Aorta (tissue), 5 donors: ENCODE data around the gene TSPO. TPM values are rescaled to one million over a fixed set of nuclear protein-coding genes. Genes with fewer than 3 reads are reported as not detected.

Source experiments
- ATAC-seq: fragments of 200-7000 bp; cut with Tn5 transposase; one replicate; pipeline ENCODE4 v1.9.1; 2022; ENCODE audit warnings: moderate library complexity; ENCODE audit not compliant: low FRiP score
- DNase-seq, 2 donors: peaks; one replicate each; pipeline ENCODE4 v3.0.0-alpha.2; 2020
- H3K27ac ChIP-seq, 2 donors: one replicate each; pipeline ENCODE4 v1.5.1; 2013; ENCODE audit warnings: low read length in 2 of 2, mild to moderate bottlenecking in 2 of 2, moderate library complexity in 2 of 2, control low read depth in 1 of 2, inconsistent platforms in 1 of 2, low read depth in 1 of 2
- H3K27me3 ChIP-seq, 2 donors: one replicate each; pipeline ENCODE4 v1.6.1; 2013; ENCODE audit warnings: control low read depth in 1 of 2, low read length in 1 of 2, mild to moderate bottlenecking in 1 of 2, moderate library complexity in 1 of 2; ENCODE audit not compliant: insufficient read depth in 2 of 2, control insufficient read depth in 1 of 2
- H3K36me3 ChIP-seq, 2 donors: one replicate each; pipeline ENCODE4 v1.6.1; 2013; ENCODE audit warnings: control low read depth in 1 of 2, low read length in 1 of 2, mild to moderate bottlenecking in 1 of 2; ENCODE audit not compliant: insufficient read depth in 2 of 2, control insufficient read depth in 1 of 2
- H3K4me1 ChIP-seq, 2 donors: one replicate each; pipeline ENCODE4 v1.6.1; 2013; ENCODE audit warnings: low read length in 2 of 2, control low read depth in 1 of 2, mild to moderate bottlenecking in 1 of 2, moderate library complexity in 1 of 2; ENCODE audit not compliant: insufficient read depth in 2 of 2, control insufficient read depth in 1 of 2
- H3K4me3 ChIP-seq, 2 donors: one replicate each; pipeline ENCODE4 v1.5.1; 2013; ENCODE audit warnings: low read length in 2 of 2, control low read depth in 1 of 2, mild to moderate bottlenecking in 1 of 2
- H3K9me3 ChIP-seq: one replicate; pipeline ENCODE4 v1.6.1; 2013; ENCODE audit warnings: mild to moderate bottlenecking, low read length; ENCODE audit not compliant: control insufficient read depth
- WGBS, 2 donors: extraction: QIAGEN DNeasy Blood & Tissue Kit; methylation state at CpG; one replicate each; pipeline ENCODE4 v1.1.7; 2013; 5-methylcytosine and 5-hydroxymethylcytosine counted together
- intact Hi-C, 2 donors: fragments of 100-400 bp; cut with DNase I; formaldehyde crosslinking; loops; one replicate each; pipeline versions ENCODE4 v1.14.2 to v1.15.0; 2022
- polyA plus RNA-seq, 2 donors: library from polyadenylated mRNA; stranded (reverse); fragments of 200-250 nt; gene quantifications; one replicate each; pipeline ENCODE4 v1.2.3, GENCODE V29; 2013
- total RNA-seq, 2 donors: library from RNA; stranded (reverse); fragmentation: NEBNext Ultra II Directional; extraction: Animal tissue kit (Norgen Biotek cat#: 25700); gene quantifications; one replicate each; pipeline ENCODE4 v1.2.1, GENCODE V29; 2021
- donor health status: healthy with polysubstance abuse.
- donor health status: Bipolar disorder and iron deficiency.
- donor health status: DM: no; HTN: no; CAD: no.
- donor health status: DM: no; HTN: no; CAD: no.
- donor health status: DM: yes; HTN: yes; CAD: no.

TSPO gene
- total and polyA plus RNA-seq, 4 donors = 88.7 to 311 (median 204) TPM

DNA sequence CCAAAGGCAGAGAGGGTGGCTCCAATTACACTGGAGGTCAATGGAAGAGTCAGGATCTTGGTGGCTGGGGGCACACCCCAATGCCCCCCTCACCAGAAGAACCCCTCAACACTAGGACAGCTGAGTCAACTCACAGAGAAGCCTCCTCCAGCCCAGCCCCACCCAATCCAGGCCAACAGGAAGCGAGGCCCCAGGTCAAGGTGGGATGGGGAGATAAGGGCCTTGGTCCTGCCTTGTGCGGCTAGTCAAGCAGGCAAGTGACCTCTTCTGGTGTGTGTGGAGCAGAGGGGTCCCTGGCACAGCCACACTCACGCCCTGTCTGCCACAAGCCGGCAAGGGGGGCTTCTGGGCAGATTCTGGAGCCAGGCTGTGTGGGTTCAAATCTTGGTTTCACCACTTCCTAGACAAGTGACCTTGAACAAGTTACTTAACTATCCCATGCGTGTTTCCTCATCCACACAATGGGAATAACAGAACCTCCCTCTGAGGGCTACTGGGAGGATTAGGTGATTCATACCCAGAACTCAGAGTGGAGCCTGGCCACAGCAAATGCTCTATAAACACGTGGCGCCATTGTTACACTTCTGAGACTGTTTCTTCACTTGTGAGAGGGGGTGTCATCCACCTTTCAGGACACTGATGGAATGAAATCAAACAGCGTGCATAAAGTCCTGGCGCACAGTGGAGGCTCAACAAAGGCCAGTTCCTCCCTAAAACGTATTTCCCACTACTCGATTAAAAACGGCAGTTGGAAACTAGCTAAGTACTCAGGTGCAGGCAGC lies 32.3 kb downstream of the TSPO start:
- no peak overlapping the region for H3K27ac ChIP-seq
- intact Hi-C loops = no loop called here
- no peaks in the 10 kb centered on the region for H3K9me3 ChIP-seq
- H3K4me1 ChIP-seq = no peaks in the 10 kb centered on the region
- H3K36me3 ChIP-seq = no peaks in the 10 kb centered on the region
- DNase-seq = peak in 1 of 2 donors; percentile 34
- H3K4me3 ChIP-seq = no peak overlapping the region
- no peaks in the 10 kb centered on the region for H3K27me3 ChIP-seq
- no peak for ATAC-seq
- 86 to 92% methylated on average over 12 of the region's 12 CpGs for WGBS, 2 donors

DNA sequence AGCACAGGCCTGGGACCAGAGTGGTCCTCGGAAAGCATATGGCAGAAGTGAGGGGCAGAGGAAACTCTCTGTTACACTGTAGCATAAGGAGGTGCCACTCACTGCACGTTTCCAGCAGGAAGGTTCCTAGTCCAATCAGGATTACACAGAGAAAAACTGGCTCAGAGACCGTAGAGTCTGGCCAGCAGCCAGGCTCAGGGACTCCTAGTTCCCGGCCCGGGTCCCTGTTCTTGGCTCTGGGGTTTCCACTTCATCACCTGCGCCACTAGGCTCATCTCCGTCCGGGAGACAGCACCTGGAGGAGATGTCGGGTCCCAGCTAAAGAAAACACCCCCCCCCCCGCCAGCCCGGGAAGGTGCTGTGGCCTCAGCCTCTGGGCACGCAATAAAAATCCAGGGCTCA lies 34.5 kb downstream of the TSPO start:
- peak; percentile 35 for ATAC-seq

DNA sequence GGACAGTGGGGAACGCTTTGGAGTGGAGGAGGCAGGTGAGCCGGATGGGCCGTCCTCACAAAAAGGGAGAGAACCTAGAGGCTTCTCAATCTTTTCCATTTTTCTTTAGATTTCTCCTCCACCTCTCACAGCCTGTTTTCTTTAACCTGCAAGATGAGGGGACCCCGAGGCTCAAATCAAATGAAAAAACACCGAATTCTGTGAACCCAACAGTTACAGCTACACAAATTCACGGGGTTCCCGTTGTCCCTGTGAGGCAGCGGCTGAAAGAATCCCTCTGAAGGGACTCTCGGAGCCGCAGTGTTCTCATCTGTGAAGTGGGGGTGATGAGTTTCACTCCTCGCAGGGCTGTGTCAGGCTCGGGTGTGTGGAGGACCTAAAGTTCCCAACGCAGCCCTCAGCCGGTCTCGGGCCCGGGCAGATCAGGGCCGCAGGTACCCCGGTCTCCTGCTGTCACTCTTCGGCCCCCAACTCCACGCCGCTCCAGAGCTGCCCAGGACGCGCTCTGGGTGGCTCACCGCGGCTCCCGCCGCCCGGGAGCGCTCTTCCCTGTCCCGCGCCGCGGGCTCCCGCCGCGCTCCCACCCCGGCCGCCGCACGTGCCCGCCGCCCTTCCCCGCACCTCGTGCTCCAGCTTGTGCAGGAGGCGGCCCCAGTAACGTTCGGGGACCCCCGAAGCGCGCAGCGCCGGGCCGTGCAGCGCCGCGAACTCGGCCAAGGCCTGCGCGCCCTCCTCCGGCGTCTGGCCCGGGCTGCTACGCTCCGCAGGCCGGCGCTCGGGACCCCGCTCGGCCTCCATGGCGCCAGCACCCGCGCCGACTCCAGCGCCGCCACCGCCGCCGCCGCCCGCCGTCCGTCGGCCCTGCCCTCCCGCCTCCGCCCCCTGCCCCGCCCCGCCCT lies 35.2 kb downstream of the TSPO start, which contains the start of gene TTLL12:
Gene TTLL12, minus strand, starts transcription at position 863 of the 899 bp plus-strand sequence. Its CDS starts 65 bp downstream, at position 798.
- H3K9me3 ChIP-seq = no peaks in the 10 kb centered on the region
- no peaks in the 10 kb centered on the region for H3K36me3 ChIP-seq
- H3K4me3 ChIP-seq = peak within 1 kb of the TSS; percentile 66 to 86
- H3K27me3 ChIP-seq = no peaks in the 10 kb centered on the region
- no peaks in the 10 kb centered on the region for H3K4me1 ChIP-seq
- DNase-seq (peak in 1 of 2 donors; percentile 73), ATAC-seq (peak; percentile 30)
- 0% methylated on average over 56 to 87 of the region's 87 CpGs for WGBS, 2 donors
- H3K27ac ChIP-seq = peak within 1 kb of the TSS; percentile 38 to 96
- intact Hi-C loops = loop anchor here in 1 of 2 donors (2.0 kb wide), 1 partner anchor 34 kb away; no protein-coding TSS in a partner anchor

More for the DNA sequence above, 34.5 kb downstream of the TSPO start:
- H3K4me3 ChIP-seq = peak overlapping the region; percentile 51 to 66
- 4 to 6% methylated on average over 12 of the region's 12 CpGs for WGBS, 2 donors
- no peaks in the 10 kb centered on the region for H3K36me3 ChIP-seq
- no peaks in the 10 kb centered on the region for H3K27me3 ChIP-seq
- DNase-seq = peak in 1 of 2 donors; percentile 64
- intact Hi-C loops = loop anchor here in 1 of 2 donors (2.0 kb wide), 1 partner anchor 33 kb away; no protein-coding TSS in a partner anchor
- H3K4me1 ChIP-seq = no peaks in the 10 kb centered on the region
- no peaks in the 10 kb centered on the region for H3K9me3 ChIP-seq
- no peak overlapping the region for H3K27ac ChIP-seq

DNA sequence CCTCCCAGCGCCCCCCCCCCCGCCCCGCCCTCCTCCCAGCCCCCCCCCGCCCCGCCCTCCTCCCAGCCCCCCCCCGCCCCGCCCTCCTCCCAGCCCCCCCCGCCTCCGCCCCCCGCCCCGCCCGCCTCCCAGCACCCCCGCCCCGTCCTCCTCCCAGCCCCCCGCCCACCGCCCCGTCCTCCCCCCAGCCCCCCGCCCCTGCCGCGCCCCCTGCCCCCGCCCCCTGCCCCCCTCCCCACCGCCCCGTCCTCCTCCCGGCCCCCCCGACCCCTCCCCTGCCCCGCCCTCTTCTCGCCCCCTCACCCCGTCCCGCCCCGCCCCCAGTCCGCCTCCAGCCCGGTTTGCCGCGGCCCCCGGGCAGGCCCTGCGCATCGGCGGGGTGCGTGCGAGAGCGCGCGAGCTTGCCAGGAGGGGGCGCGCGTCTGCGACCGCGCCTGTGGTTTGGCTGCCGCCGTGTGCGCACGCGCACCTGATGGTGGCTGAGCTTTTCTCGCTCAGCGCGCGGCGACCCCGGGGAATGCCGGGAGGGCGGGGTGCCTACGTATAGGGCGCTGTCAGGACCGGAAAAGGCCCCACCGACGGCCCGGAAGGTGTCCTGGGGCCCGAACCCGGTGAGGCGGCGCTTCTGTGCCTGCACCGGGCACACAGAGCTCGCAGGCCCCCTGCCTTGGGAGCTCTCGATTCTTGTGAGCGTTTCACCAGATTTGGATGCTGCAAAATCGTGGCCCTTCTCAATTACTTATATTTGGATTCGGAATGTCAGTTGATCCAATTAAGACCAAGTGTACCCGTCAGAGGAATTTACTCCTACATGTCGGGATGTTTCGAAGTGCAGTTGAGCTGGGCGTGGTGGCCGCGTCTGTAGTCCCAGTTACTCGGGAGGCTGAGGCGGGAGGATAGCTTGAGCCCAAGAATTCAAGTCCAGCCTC lies 36.1 kb downstream of the TSPO start:
- H3K4me1 ChIP-seq = no peaks in the 10 kb centered on the region
- DNase-seq = peak; percentile 97 to 99
- no peaks in the 10 kb centered on the region for H3K36me3 ChIP-seq
- ATAC-seq = peak; percentile 95
- H3K9me3 ChIP-seq = no peaks in the 10 kb centered on the region
- peak overlapping the region in 1 of 2 donors; percentile 86 for H3K4me3 ChIP-seq
- H3K27me3 ChIP-seq = no peaks in the 10 kb centered on the region
- H3K27ac ChIP-seq = peak overlapping the region; percentile 38 to 96
- intact Hi-C loops = loop anchor here in 1 of 2 donors (2.0 kb wide), 1 partner anchor 35 kb away; no protein-coding TSS in a partner anchor
- 5 to 8% methylated on average over 45 to 60 of the region's 86 CpGs for WGBS, 2 donors

DNA sequence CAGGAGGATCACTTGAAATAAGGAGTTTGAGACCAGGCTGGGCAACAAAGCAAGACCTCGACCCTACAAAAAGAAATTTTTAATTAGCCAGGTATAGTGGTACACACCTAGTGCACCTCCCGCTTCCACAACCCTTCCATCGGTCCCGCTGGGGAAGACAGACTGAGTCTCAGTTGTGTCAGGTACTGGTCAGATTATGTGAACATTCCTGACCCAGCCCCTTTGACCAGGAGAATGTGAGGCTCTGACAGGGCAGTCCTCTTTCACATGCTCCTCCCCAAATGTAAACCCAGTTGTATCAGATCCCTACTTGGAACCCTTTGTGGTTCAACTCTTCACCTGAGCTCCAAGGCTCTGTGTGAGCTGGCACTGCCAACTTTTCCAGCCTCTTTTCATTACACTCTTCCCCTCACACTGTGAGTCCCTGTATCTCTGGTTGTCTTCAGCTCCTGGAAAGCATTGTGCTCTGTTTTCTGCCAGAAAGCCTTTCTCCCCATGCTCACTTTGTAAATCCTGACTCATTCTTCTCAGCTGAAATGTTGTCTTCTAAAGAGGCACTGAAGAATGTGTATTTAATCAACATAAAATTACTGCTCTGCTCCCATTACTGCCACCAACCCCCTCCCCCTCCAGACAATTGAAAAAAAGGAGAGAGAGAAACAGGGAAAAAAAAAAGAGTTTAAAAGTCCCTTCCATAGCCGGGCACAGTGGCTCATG lies 37.6 kb downstream of the TSPO start:
- intact Hi-C loops = no loop called here

DNA sequence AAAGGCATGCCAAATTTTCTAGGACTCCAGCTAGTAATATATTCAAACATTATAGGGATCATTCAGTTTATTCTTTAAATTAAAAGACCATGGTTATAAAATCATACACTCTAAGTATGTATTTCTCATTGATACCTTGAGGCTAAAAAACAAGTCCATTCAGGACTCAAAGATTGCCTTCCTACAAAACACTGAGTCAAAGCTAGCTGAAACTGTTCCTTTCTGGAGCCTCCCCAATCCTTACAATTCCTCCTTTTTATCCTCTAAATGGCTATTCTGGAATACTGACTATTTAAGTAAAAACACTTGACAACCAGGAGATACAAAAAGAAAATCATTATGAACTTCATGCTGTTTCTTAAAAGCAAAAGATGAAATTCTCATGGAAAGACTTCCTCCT lies 40.5 kb downstream of the TSPO start:
- Histone ChIP-seq H3K27me3 (no peaks in the 10 kb centered on the region), H3K4me1 (no peaks in the 10 kb centered on the region), H3K36me3 (no peaks in the 10 kb centered on the region), H3K9me3 (no peaks in the 10 kb centered on the region), H3K27ac (no peak overlapping the region), H3K4me3 (no peak overlapping the region)
- ATAC-seq (no peak), DNase-seq (no peak)
- intact Hi-C loops = no loop called here

More for the DNA sequence above, 37.6 kb downstream of the TSPO start:
- H3K9me3 ChIP-seq = no peaks in the 10 kb centered on the region
- no peak overlapping the region for H3K4me3 ChIP-seq
- H3K4me1 ChIP-seq = no peaks in the 10 kb centered on the region
- no peaks in the 10 kb centered on the region for H3K27me3 ChIP-seq
- WGBS, 2 donors = 87 to 91% methylated on average over 5 of the region's 5 CpGs
- ATAC-seq (no peak), DNase-seq (no peak)
- no peaks in the 10 kb centered on the region for H3K36me3 ChIP-seq
- no peak overlapping the region for H3K27ac ChIP-seq

DNA sequence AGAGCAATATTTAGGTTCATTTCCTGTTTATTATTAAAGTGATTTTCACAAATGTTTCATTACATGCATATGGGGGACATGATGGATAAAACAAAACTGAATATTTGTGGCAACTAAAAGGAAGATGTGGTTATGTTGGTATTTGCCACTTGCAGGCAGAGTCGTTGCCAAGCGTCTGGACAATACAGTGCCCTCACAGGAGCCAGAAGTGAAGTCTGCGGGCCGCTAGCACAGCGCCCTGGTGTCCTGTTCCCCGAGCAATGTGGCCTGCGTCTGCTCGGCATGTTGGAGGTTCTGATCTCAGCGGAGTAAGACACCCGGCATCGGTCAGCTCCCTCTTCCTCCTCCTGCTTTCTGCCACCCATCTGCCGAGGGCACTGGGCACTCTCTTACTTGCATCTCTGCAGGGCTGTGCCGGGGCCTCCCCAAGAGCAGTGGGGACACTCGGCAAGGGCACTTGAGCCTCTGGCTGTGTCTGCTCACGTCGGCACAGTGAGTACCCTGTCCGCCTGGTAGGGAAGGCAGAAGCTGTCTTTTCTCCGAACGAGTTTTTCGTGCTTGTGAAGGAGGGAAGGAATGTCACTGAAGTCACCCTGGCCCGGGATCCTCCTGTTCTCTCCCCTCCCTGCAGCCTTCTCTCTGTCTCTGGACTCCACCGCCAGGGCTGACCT lies 46.0 kb downstream of the TSPO start:
- Histone ChIP-seq H3K4me3 (no peak overlapping the region), H3K9me3 (no peaks in the 10 kb centered on the region), H3K27ac (no peak overlapping the region), H3K4me1 (no peaks in the 10 kb centered on the region), H3K27me3 (no peaks in the 10 kb centered on the region), H3K36me3 (no peaks in the 10 kb centered on the region)
- intact Hi-C loops = no loop called here
- ATAC-seq (no peak), DNase-seq (no peak)
- WGBS, 2 donors = 58 to 63% methylated on average over 20 to 22 of the region's 22 CpGs
